DND-41 (cell line): ENCODE data around the gene NCOA5.

Source experiments
- ATAC-seq: fragments of 200-7000 bp; cut with Tn5 transposase; 3 replicates; pipeline ENCODE4 v1.9.1; 2021; ENCODE audit warnings: low read depth; ENCODE audit not compliant: insufficient read depth
- DNase-seq: peaks from one replicate; pipeline ENCODE4 v3.0.0-alpha.2; 2020
- H2AFZ ChIP-seq: 2 replicates; pipeline ENCODE4 v1.6.0; 2012; ENCODE audit warnings: low read depth, low read length
- H3K27ac ChIP-seq: 2 replicates; pipeline ENCODE4 v1.5.1; 2012; ENCODE audit warnings: low read length, inconsistent platforms
- H3K27me3 ChIP-seq: fragments of 200-600 bp; sonication (generic); 2 replicates; pipeline ENCODE4 v1.6.0; 2012; ENCODE audit warnings: low read length, mild to moderate bottlenecking, inconsistent platforms; ENCODE audit not compliant: insufficient read depth, poor library complexity
- H3K36me3 ChIP-seq: 2 replicates; pipeline ENCODE4 v1.5.1; 2012; ENCODE audit warnings: low read length, inconsistent platforms; ENCODE audit not compliant: insufficient read depth
- H3K4me1 ChIP-seq: 2 replicates; pipeline ENCODE4 v1.5.1; 2012; ENCODE audit warnings: mild to moderate bottlenecking, low read length; ENCODE audit not compliant: insufficient read depth
- H3K4me2 ChIP-seq: 2 replicates; pipeline ENCODE4 v1.6.0; 2012; ENCODE audit warnings: mild to moderate bottlenecking, moderate library complexity, low read length, inconsistent platforms; ENCODE audit not compliant: insufficient read depth
- H3K4me3 ChIP-seq, 2 experiments: fragments of 200-600 bp in 1 of 2; shearing (Covaris generic) in 1 of 2; 2 replicates each; pipeline ENCODE4 v1.5.1; 2012 to 2016; ENCODE audit warnings: inconsistent platforms in 2 of 2, low read length in 2 of 2, mild to moderate bottlenecking in 2 of 2, low read depth in 1 of 2, moderate library complexity in 1 of 2
- H3K79me2 ChIP-seq: 2 replicates; pipeline ENCODE4 v1.6.0; 2012; ENCODE audit warnings: low read length, inconsistent platforms; ENCODE audit not compliant: insufficient read depth
- H3K9ac ChIP-seq: 2 replicates; pipeline ENCODE4 v1.6.0; 2012; ENCODE audit warnings: low read depth, mild to moderate bottlenecking, inconsistent platforms, low read length, moderate library complexity
- H3K9me3 ChIP-seq: 2 replicates; pipeline ENCODE4 v1.5.1; 2012; ENCODE audit warnings: low read length, moderate library complexity, mild to moderate bottlenecking, inconsistent platforms; ENCODE audit not compliant: insufficient read depth, severe bottlenecking
- H4K20me1 ChIP-seq: 2 replicates; pipeline ENCODE4 v1.6.0; 2012; ENCODE audit warnings: low read length; ENCODE audit not compliant: insufficient read depth
- EZH2 ChIP-seq: IDR thresholded peaks from 3 replicates; pipeline ENCODE4 v1.6.1; 2012; ENCODE audit warnings: borderline replicate concordance, low read depth, mild to moderate bottlenecking, moderate library complexity, low read length, inconsistent platforms; ENCODE audit not compliant: severe bottlenecking
- TF ChIP-seq, protein P1 (sequence below): IDR thresholded peaks from 2 replicates; pipeline ENCODE4 v1.5.1; 2012; ENCODE audit warnings: borderline replicate concordance, low read length, moderate library complexity, mild to moderate bottlenecking; ENCODE audit not compliant: poor library complexity, severe bottlenecking; ENCODE audit errors: extremely low read depth

The NCOA5 gene

DNA sequence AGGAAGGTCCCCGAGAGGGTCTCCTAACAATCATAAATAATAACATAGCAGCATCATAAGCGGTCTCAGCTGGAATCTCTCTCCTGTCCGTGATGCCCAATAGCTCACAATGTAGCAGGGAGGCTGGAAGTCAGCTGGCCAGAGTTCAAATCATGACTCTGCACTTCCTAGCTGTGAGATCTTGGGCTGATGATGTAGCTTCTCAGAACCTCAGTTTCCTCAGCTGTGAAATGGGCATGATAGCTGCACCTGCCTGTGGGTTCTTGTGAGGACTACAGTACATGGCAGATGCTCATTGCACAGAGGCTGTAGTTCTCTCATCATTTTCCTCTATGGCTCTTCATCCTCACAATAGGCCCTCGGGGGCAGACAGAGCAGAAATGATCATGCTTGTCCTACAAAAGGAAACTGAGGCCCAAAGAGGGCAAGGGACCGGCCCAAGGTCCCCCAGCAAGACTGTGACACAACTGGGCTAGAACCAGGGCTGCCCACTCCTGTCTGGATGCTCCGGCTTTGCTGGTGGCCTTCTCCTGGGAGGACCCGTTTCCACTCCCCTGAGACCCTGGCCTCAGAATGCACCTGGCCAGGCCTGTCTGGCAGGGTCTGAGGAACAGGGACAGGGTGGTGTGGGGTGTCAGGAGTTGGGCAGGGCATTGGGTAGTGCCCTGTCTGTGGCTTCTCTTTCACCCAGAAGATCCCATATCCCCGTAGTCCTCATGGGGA lies 43.0 kb downstream of the NCOA5 start:
- no peak overlapping the region for H3K4me3 ChIP-seq
- no peaks in the 10 kb centered on the region for H3K27me3 ChIP-seq
- no peak overlapping the region for H3K27ac ChIP-seq
- DNase-seq = no peak
- H3K36me3 ChIP-seq = no peaks in the 10 kb centered on the region
- no peaks in the 10 kb centered on the region for H3K79me2 ChIP-seq
- no peak overlapping the region for H2AFZ ChIP-seq
- H4K20me1 ChIP-seq = peaks cover 37% of the 10 kb centered on the region
- TF ChIP-seq, protein P1, sequence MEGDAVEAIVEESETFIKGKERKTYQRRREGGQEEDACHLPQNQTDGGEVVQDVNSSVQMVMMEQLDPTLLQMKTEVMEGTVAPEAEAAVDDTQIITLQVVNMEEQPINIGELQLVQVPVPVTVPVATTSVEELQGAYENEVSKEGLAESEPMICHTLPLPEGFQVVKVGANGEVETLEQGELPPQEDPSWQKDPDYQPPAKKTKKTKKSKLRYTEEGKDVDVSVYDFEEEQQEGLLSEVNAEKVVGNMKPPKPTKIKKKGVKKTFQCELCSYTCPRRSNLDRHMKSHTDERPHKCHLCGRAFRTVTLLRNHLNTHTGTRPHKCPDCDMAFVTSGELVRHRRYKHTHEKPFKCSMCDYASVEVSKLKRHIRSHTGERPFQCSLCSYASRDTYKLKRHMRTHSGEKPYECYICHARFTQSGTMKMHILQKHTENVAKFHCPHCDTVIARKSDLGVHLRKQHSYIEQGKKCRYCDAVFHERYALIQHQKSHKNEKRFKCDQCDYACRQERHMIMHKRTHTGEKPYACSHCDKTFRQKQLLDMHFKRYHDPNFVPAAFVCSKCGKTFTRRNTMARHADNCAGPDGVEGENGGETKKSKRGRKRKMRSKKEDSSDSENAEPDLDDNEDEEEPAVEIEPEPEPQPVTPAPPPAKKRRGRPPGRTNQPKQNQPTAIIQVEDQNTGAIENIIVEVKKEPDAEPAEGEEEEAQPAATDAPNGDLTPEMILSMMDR = no peak
- TF ChIP-seq EZH2 = no peak
- no peak for ATAC-seq
- H3K9ac ChIP-seq = no peak overlapping the region
- H3K4me2 ChIP-seq = no peak overlapping the region
- no peaks in the 10 kb centered on the region for H3K4me1 ChIP-seq
- H3K9me3 ChIP-seq = no peaks in the 10 kb centered on the region

DNA sequence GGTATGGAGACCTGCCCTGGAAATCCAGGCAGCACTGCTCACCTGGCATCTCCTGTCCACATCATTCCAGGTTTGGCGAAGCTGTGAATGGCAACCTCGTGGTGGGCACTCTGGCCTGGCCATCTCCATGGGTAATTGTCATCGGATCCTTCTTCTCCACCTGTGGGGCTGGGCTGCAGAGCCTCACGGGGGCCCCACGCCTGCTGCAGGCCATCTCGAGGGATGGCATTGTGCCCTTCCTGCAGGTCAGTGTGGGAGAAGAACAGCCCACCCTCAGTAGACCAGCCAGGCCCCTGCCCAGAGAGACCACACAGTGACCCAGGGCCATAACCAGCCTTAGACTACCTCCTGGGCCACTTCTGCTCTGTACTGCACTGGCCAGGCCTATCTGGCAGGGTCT lies 44.9 kb downstream of the NCOA5 start:
- H3K9ac ChIP-seq = no peak overlapping the region
- no peak overlapping the region for H3K27ac ChIP-seq
- H3K4me3 ChIP-seq = no peak overlapping the region
- peaks cover 47% of the 10 kb centered on the region for H4K20me1 ChIP-seq
- no peak for DNase-seq
- TF ChIP-seq, protein P1 = no peak
- no peak for TF ChIP-seq EZH2
- H3K79me2 ChIP-seq = no peaks in the 10 kb centered on the region
- ATAC-seq = no peak
- H3K27me3 ChIP-seq = no peaks in the 10 kb centered on the region
- no peak overlapping the region for H2AFZ ChIP-seq
- no peaks in the 10 kb centered on the region for H3K4me1 ChIP-seq
- H3K36me3 ChIP-seq = no peaks in the 10 kb centered on the region
- H3K9me3 ChIP-seq = no peaks in the 10 kb centered on the region
- H3K4me2 ChIP-seq = no peak overlapping the region

DNA sequence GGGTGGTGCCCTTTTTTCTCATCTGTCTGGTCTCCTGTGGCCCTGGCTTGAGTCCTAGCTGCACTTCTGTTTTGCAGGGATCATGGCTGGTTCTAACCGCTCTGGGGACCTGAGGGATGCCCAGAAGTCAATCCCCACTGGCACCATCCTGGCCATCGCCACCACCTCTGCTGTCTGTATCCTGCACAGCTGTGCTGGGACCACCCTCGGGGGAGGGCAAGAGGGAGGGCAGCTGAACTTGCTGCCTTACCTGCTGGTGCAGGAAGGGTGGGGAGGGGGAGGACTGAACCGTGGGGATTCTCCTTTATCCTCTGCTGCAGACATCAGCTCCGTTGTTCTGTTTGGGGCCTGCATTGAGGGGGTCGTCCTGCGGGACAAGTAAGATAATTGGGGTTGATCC lies 46.2 kb downstream of the NCOA5 start:
- Histone ChIP-seq H3K9me3 (no peaks in the 10 kb centered on the region), H4K20me1 (peaks cover 43% of the 10 kb centered on the region), H3K4me3 (no peak overlapping the region), H2AFZ (no peak overlapping the region), H3K4me1 (no peaks in the 10 kb centered on the region), H3K27ac (no peak overlapping the region), H3K36me3 (no peaks in the 10 kb centered on the region), H3K9ac (no peak overlapping the region), H3K4me2 (no peak overlapping the region), H3K79me2 (no peaks in the 10 kb centered on the region), H3K27me3 (no peaks in the 10 kb centered on the region)
- ATAC-seq = no peak
- no peak for DNase-seq
- TF ChIP-seq, protein P1 = no peak
- TF ChIP-seq EZH2 = no peak
